HG03520 (cell line): ENCODE results near the gene CERS5.

Experiments
- ATAC-seq: cut with Tn5 transposase; IDR thresholded peaks from one replicate; pipeline ENCODE4 v1.9.1; 2021; ENCODE audit warnings: mild to moderate bottlenecking, moderate library complexity; ENCODE audit not compliant: unreplicated experiment

Gene CERS5

DNA sequence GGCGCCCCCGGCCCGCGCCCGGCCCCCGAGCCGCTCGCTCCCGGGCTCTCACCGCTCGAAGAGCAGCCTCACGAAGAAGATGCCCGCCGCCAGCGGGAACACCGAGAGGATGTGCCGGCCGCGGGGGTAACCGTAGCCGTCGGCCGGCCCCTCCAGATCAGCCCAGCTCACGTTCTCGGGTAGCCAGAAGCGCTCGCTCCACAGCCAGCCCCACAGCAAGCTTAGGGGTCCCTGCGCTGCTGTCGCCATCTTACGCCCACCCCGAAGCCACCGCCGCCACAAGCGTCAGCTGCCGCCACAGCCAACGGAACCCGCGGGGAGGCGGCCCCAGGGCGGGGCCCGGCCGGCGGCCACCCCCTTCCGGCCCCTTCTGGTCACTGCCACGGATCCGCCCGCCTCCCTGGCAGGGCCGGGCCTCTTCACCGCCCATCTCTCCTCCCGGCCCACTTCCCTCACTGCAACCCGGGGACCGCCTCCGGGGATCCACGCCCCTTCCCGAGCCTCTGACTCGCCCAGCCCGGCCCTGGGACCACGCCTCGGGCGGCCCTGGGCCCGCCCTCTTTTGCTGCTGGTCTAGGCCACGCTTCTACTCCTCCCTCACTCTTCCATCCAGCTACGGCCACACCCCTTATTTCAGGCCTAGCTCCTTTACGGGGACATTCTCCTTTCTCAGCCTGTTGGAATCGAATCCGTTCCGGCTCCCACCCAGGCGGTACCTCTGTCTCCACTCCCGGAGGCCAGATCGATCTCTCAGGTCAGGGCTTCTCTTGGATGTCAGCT lies at the start of gene CERS5:
CERS5 (minus strand) TSS at position 321 of the 780 bp plus-strand sequence; CDS start at position 249, 72 bp downstream.
- ATAC-seq: peak; percentile 97

- ATAC-seq: no peak
Measured at GRCh38 chr12:50215033-50215432, 47.9 kb upstream of the CERS5 start.

- no peak for ATAC-seq
Measured at GRCh38 chr12:50214018-50214417, 46.8 kb upstream of the CERS5 start.

- no peak for ATAC-seq
Measured at GRCh38 chr12:50213439-50213838, 46.3 kb upstream of the CERS5 start.

GRCh38 chr12:50212071-50212467 lies 44.9 kb upstream of the CERS5 start:
- no peak for ATAC-seq

GRCh38 chr12:50211392-50212070 lies 44.4 kb upstream of the CERS5 start:
- ATAC-seq: no peak

GRCh38 chr12:50207424-50207823 lies 40.3 kb upstream of the CERS5 start:
- no peak for ATAC-seq

- no peak for ATAC-seq
Measured at GRCh38 chr12:50205648-50206047, 38.5 kb upstream of the CERS5 start.

- ATAC-seq: no peak
Measured at GRCh38 chr12:50203691-50204090, 36.5 kb upstream of the CERS5 start.

DNA sequence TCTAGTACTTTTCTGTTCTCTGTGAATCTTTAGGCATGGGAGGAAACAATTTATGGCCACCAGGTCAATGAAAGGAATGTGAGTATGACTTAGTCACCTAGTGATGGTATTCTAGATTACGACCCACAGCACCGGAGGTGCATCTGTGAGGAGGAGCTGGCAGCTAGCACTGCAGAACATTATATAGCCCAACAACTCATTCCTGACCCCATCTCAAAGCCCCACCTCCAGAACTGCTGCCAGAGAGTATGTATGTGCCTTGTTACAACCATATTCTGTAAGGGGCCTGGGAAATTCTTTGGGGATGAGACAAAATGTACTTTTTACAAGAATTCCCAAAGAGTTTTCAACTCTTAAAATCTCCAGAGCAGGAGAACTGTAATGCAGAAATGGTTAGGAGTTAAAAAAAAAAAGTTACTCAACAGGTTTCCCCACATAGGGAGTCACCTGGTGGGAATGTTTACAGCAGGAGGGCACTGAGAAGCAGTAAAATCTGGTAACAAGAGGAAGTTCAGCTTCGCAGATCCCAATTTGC lies 34.9 kb upstream of the CERS5 start:
- ATAC-seq: no peak

DNA sequence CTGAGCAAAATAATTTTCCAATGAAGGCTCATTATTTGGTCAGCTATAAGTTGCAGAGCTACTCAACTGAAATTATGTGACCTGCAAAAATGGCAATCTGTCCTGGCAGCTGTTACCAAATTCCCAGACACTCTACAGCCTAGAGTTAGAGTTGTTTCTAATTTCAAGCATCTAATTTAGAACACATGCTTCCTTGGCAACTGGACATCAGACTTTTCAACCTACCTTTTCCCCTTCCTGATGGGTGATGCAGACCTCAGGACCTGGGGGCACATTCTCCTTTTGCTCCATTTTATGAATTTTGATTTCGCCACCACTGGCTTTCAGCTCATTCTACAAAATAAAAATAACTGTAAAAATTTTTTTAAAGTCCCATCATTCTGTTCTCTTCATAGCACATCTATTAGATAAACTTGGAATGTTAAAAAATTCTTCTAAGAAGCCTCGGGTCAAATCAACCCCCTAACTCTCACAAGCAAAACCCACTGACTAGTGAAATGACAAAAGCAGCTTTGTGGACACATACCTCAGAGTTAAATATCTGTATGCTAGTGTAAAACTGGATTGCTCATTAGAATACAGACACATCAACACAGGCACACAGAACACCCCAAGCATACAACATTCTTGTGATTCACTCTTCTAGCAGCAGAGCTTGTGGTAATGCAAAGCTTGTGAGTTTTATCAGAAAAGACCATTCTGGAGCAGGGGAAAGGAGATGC lies 33.5 kb upstream of the CERS5 start:
- ATAC-seq: no peak

DNA sequence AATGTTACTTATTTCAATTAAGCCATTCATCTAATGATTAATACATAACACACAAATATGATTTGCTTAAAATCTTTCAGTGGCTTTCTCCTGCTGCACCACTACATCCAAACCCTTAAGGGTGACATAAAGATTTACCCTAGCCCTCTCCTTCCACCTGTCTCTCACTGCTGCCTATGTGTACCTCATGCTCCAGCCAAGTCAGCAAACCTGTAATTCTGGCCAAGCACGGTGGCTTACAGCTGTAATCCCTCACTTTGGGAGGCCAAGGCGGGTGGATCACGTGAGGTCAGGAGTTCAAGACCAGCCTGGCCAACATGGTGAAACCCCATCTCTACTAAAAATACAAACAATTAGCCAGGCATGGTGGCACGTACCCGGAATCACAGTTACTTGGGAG lies 31.7 kb upstream of the CERS5 start:
- no peak for ATAC-seq

- ATAC-seq: no peak
Measured at GRCh38 chr12:50197297-50197727, 30.1 kb upstream of the CERS5 start.

- no peak for ATAC-seq
Measured at GRCh38 chr12:50196537-50196936, 29.4 kb upstream of the CERS5 start.

GRCh38 chr12:50195832-50196231 lies 28.7 kb upstream of the CERS5 start:
- no peak for ATAC-seq

DNA sequence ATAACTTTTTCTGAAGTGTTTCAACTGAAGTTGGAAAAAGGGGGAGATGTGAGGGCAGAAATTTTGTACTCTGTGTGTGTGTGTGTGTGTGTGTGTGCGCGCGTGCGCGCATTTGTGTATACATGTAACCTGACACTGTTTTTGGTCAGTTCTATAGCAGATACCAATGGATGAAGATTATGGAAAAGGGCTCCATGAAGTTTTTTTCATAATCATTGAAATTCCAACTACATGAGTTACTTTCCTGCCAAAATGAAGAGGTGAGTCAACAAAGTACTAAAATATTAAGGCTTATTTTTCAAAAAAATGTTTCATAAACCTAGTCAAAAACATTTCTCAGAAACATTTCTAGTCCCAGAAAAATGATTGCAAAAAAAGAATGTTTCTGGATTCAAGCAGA lies 25.7 kb upstream of the CERS5 start:
- no peak for ATAC-seq

DNA sequence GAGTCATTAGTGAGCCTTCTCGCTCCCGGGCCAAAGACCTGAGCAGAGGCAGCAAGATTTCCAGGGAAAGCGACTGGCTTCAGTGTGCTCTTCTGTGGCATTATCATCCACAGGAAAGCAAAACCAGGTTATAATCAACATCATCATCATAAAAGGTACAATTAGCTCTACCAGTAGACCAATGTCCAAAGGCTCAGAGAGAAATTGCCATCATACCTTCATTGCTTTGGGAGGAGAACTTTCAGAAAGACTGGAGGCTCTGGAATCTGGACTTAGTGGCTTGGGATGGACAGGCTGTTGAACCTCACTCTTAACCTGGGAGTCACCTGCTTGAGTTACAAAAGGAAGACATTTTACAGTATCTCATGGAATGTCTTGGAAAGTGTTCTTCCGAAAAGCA lies 25.1 kb upstream of the CERS5 start:
- ATAC-seq: no peak

GRCh38 chr12:50190859-50191258 lies 23.7 kb upstream of the CERS5 start:
- no peak for ATAC-seq

DNA sequence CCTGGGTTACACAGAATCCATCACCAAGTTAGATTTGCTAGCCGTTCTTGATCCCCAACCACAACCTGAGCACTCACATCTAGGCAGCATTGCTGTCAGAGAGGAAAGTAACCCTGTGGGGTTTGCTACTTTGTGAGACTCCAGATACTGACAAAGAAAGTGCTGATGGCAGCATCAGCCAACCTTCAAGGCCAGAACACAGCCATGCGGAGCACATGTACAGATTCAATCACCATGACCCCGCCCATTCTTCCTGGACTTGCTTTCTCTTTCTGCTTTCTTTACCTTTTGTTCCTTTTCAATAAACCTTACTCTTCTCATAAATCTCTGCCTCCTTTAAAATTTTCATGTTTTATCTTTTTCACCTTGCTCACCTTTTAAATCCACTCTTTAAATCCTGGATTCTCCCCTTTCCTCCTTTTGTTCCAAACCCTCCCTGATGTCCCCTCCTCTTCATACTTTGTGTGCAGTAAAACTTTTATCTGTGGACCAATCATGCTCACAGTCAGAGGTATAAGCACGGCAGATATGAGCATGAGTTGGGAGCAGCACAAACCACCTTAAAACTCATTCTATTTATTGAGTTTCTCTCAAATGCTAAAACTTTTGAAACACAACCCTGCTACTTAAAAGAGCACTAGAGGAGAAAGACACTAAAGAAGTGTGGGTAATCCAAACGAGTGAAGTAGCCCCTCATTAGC lies 21.9 kb upstream of the CERS5 start:
- no peak for ATAC-seq

DNA sequence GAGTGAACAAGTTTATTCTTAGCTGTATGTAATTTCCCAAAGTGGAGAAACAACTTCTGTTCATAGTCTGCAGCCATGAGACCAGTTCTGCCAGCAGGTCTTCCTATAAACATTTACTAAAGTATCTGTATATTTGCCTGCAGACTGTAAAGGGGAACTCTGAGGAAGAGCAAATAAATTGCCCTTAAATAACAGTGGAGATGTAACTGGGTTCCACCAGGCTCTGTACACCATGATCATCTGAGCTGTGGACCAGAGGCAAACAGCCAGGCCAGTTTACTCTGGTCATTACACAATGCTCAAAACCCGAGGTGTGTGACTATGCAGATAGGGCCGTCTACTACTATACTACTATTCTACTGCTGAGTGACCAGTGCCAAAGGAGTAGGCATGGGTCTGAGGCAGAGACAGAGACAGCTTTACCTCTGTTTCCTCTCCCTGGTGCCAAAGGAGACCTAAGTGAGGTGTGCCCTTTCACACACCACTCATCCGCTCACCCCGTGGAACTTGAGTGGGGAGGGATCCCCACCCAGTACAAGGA lies 21.1 kb upstream of the CERS5 start:
- no peak for ATAC-seq
